DOHH2 (cell line): ENCODE results near the gene MOB2.

ENCODE experiments used
- H3F3A ChIP-seq: fragments of 200-600 bp; sonication (generic), shearing (Covaris generic); 2 replicates; pipeline ENCODE4 v1.6.0; 2016; ENCODE audit warnings: antibody characterized with exemption, mild to moderate bottlenecking; ENCODE audit not compliant: control insufficient read depth, insufficient read depth
- H3K27ac ChIP-seq: fragments of 200-600 bp; sonication (generic); 2 replicates; pipeline ENCODE4 v1.5.1; 2014; ENCODE audit warnings: low read depth, mild to moderate bottlenecking, low read length, moderate library complexity
- H3K27me3 ChIP-seq: fragments of 200-600 bp; sonication (generic); 2 replicates; pipeline ENCODE4 v1.6.1; 2014; ENCODE audit warnings: mild to moderate bottlenecking, low read length, mixed read lengths; ENCODE audit not compliant: control insufficient read depth
- H3K36me3 ChIP-seq: fragments of 200-600 bp; sonication (generic); 2 replicates; pipeline ENCODE4 v1.6.1; 2014; ENCODE audit warnings: mild to moderate bottlenecking, low read length, moderate library complexity, mixed read lengths; ENCODE audit not compliant: control insufficient read depth
- H3K4me1 ChIP-seq: fragments of 200-600 bp; sonication (generic); 2 replicates; pipeline ENCODE4 v1.6.1; 2014; ENCODE audit warnings: mild to moderate bottlenecking, low read length, mixed read lengths; ENCODE audit not compliant: control insufficient read depth
- H3K4me2 ChIP-seq: fragments of 200-600 bp; sonication (generic); 2 replicates; pipeline ENCODE4 v1.6.0; 2014; ENCODE audit warnings: mild to moderate bottlenecking, low read length, moderate library complexity
- H3K4me3 ChIP-seq: fragments of 200-600 bp; sonication (generic); 2 replicates; pipeline ENCODE4 v1.5.1; 2014; ENCODE audit warnings: mild to moderate bottlenecking, low read length, mixed read lengths
- H3K79me2 ChIP-seq: fragments of 200-600 bp; sonication (generic); 2 replicates; pipeline ENCODE4 v1.6.1; 2014; ENCODE audit warnings: mild to moderate bottlenecking, low read length, mixed read lengths; ENCODE audit not compliant: control insufficient read depth
- H3K9me2 ChIP-seq: fragments of 200-600 bp; sonication (generic); replicated peaks from 2 replicates; pipeline ENCODE4 v1.6.1; 2014; ENCODE audit warnings: mild to moderate bottlenecking, low read length, mixed read lengths; ENCODE audit not compliant: control insufficient read depth
- H3K9me3 ChIP-seq: fragments of 200-600 bp; sonication (generic); 2 replicates; pipeline ENCODE4 v1.6.1; 2014; ENCODE audit warnings: antibody characterized with exemption, low read length, mixed read lengths; ENCODE audit not compliant: control insufficient read depth, insufficient read depth
- H4K20me1 ChIP-seq: fragments of 200-600 bp; sonication (generic); 2 replicates; pipeline ENCODE4 v1.6.0; 2014; ENCODE audit warnings: low read depth, mild to moderate bottlenecking, antibody characterized with exemption, low read length, moderate library complexity; ENCODE audit not compliant: control insufficient read depth, insufficient read depth
- EZH2phosphoT487 ChIP-seq: fragments of 200-600 bp; sonication (generic); IDR thresholded peaks from 2 replicates; pipeline ENCODE4 v1.6.1; 2017; ENCODE audit warnings: borderline replicate concordance, mild to moderate bottlenecking, antibody characterized with exemption, low read length, moderate library complexity, mixed read lengths
- TF ChIP-seq, protein P1 (sequence below): fragments of 200-600 bp; sonication (generic); IDR thresholded peaks from one replicate; pipeline ENCODE4 v1.5.1; 2014; ENCODE audit warnings: antibody characterized with exemption, mild to moderate bottlenecking, low read depth, low read length; ENCODE audit not compliant: poor library complexity, severe bottlenecking

Gene MOB2

DNA sequence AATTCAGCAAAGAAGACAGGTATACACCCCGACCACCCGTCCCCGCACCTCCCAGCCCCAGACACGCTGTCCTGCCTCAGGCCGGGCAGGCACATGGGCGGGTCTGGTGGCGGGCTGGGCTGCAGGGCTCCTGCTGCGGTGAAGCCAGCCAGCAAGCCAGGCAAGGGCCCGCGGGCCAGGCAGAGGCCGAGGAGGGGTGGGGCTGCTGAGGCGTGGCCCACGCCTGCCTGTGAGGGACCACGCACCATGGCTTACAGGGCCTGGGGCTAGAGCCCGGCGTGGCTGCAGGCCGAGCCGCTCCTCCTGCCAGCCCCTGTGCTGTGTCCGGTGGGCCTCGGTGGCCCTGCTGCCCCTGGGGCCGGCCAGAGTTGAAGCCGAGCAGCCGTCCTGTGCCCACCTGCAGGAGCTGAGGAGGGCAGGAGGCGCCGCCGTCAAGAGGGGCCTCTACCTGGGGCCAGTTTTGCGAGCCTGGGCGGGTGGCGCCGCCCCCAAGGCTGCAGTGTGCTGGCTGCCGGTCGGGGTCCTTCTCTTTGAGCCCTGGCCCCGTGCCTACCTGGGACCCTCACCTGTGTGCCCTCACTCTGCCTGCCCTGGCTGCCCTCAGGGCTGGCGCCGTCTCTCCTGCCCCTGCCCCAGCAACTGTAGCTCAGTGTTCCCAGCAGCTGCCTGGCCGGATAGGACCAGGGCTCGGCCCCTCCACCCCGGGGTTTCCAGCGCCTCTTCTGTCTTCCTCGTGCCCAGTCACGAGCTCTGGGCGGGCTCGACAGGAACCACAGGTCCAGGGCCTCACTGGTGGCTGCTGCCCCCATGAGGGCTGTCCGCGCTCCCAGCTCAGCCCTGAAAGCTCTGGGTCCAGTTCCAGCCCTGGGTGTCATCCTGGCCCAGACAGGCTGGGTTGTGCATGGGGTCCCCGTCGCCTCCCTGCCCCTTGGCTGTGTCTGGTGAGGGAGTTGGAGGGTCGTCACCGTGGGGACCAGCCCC is 38.4 kb downstream of the MOB2 start:
- no peak overlapping the region for H3K27ac ChIP-seq
- H3K27me3 ChIP-seq, result no peaks in the 10 kb centered on the region
- H3K9me2 ChIP-seq, result no peaks in the 10 kb centered on the region

DNA sequence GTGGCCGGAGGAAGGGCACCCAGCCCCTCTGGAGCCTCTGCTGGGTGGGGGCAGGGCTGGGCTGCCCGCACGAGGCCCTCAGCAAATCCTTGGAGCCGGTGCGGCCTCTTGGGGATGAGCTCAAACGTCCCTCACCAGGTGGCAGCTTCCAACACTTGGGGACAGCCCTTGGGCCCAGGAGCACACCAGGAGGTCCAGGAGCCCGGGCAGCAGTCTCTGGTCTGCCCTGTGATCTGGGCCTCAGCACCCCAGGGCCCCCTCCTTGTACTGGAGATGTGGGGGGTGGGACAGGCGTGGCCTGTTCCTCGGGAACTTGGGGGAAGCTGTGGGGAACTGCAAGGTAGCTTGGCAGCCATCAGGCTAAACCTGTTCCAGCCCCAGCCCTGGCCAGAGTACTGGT is 40.0 kb downstream of the MOB2 start:
- Histone ChIP-seq H3K27ac (no peak overlapping the region), H3K9me3 (no peaks in the 10 kb centered on the region), H4K20me1 (no peaks in the 10 kb centered on the region), H3K4me1 (no peaks in the 10 kb centered on the region), H3F3A (no peaks in the 10 kb centered on the region), H3K4me2 (no peak overlapping the region), H3K36me3 (no peaks in the 10 kb centered on the region), H3K79me2 (no peaks in the 10 kb centered on the region), H3K27me3 (no peaks in the 10 kb centered on the region), H3K9me2 (no peaks in the 10 kb centered on the region), H3K4me3 (no peak overlapping the region)
- TF ChIP-seq, protein P1, sequence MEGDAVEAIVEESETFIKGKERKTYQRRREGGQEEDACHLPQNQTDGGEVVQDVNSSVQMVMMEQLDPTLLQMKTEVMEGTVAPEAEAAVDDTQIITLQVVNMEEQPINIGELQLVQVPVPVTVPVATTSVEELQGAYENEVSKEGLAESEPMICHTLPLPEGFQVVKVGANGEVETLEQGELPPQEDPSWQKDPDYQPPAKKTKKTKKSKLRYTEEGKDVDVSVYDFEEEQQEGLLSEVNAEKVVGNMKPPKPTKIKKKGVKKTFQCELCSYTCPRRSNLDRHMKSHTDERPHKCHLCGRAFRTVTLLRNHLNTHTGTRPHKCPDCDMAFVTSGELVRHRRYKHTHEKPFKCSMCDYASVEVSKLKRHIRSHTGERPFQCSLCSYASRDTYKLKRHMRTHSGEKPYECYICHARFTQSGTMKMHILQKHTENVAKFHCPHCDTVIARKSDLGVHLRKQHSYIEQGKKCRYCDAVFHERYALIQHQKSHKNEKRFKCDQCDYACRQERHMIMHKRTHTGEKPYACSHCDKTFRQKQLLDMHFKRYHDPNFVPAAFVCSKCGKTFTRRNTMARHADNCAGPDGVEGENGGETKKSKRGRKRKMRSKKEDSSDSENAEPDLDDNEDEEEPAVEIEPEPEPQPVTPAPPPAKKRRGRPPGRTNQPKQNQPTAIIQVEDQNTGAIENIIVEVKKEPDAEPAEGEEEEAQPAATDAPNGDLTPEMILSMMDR, result no peak
- no peak for TF ChIP-seq EZH2phosphoT487

More for the DNA sequence above, 38.4 kb downstream of the MOB2 start:
- no peaks in the 10 kb centered on the region for H3K36me3 ChIP-seq
- H4K20me1 ChIP-seq, result no peaks in the 10 kb centered on the region
- no peak overlapping the region for H3K4me3 ChIP-seq
- no peaks in the 10 kb centered on the region for H3F3A ChIP-seq
- H3K4me1 ChIP-seq, result no peaks in the 10 kb centered on the region
- no peaks in the 10 kb centered on the region for H3K79me2 ChIP-seq
- TF ChIP-seq, protein P1, result no peak
- no peak overlapping the region for H3K4me2 ChIP-seq
- no peaks in the 10 kb centered on the region for H3K9me3 ChIP-seq

DNA sequence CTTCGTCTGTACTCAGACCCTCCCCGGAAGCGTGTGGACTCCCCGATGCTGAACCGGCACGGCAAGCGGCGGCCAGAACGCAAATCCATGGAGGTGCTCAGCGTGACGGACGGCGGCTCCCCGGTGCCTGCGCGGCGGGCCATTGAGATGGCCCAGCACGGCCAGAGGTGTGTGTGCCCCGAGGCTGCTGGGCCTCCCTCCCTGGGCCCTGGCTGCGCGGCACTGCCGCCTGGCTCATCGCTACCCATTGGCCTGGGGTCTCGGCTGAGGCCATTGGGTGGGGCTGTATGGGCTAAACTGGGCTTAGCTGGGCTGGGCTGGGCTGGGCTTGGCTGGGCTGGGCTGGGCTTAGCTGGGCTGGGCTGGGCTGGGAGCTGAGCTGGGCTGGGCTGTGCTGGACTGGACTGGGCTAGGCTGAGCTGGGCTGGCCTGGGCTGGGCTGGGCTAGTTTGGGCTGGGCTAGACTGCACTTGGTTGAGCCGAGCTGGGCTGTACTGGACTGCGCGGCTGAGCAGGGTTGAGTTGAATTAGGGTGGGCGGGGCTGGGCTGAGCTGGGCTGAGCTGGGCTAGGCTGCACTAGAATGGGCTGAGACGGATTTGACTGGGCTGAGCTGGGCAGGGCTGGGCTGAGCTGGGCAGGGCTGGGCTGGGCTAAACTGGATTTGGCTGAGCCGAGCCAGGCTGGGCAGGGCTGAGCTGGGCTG is 40.7 kb downstream of the MOB2 start:
- Histone ChIP-seq H3K4me2 (no peak overlapping the region), H3K9me2 (no peaks in the 10 kb centered on the region), H3K4me3 (no peak overlapping the region), H3K79me2 (no peaks in the 10 kb centered on the region), H3K27me3 (no peaks in the 10 kb centered on the region), H3K27ac (no peak overlapping the region), H4K20me1 (no peaks in the 10 kb centered on the region), H3K36me3 (no peaks in the 10 kb centered on the region), H3K4me1 (no peaks in the 10 kb centered on the region), H3K9me3 (no peaks in the 10 kb centered on the region), H3F3A (no peaks in the 10 kb centered on the region)
- TF ChIP-seq, protein P1, result no peak
- no peak for TF ChIP-seq EZH2phosphoT487
